Measurements from ENCODE around the gene AP1S1.

GRCh38 chr7:101115215-101115614 is 39.1 kb upstream of the AP1S1 start:
- no peak for TF ChIP-seq POLR2A (IDR thresholded peaks at IDR 0.05; ENCODE audit: extremely low read depth, insufficient read length)
- TF ChIP-seq CTCF (IDR thresholded peaks at IDR 0.05; ENCODE audit: low read depth, low read length) = no peak
- TF ChIP-seq MYC (IDR thresholded peaks at IDR 0.05; ENCODE audit: low read depth, low read length) = no peak

Data from NB4 (cell line).